Stimulated activated CD8-positive, alpha-beta memory T cell treated with anti-CD3 and anti-CD28 coated beads, Interleukin-2, amount 100 ng/mL, for 1 hour (primary cell): Measurements from ENCODE around the gene MCM3AP.
"Not testable (repeated sequence)": the region's sequence is repeated elsewhere in the genome, so short reads cannot be mapped to it uniquely, and the experiment has no call there.

Source experiments
- DNase-seq, 2 donors: peaks; one replicate each; pipeline ENCODE4 v3.0.0-alpha.2; 2020; ENCODE audit warnings: low read depth in 2 of 2

MCM3AP gene

GRCh38 chr21:46243960-46244361 is 41.5 kb downstream of the MCM3AP start:
- DNase-seq = no peak

- no peak for DNase-seq
Observed at GRCh38 chr21:46243325-46243724, 42.1 kb downstream of the MCM3AP start.

DNA sequence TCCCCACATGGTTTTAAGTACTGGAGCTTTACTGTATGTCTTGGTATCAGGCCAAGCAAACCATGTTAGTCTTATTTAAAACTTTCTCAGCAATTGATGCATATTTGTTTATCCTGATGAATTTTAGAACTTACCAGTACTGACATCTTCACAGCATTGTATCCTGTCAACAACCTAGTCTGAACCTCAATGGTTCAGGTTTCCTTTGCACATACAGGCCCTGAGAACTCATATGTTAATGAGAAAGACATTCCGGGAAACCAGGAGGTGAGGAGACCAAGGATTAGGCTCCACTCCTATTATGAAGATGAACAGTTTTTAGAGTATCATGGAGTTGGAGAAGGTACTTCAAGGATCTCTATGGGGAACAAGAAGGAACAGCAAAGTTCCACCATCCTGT is 43.8 kb downstream of the MCM3AP start:
- not testable (repeated sequence) for DNase-seq

DNA sequence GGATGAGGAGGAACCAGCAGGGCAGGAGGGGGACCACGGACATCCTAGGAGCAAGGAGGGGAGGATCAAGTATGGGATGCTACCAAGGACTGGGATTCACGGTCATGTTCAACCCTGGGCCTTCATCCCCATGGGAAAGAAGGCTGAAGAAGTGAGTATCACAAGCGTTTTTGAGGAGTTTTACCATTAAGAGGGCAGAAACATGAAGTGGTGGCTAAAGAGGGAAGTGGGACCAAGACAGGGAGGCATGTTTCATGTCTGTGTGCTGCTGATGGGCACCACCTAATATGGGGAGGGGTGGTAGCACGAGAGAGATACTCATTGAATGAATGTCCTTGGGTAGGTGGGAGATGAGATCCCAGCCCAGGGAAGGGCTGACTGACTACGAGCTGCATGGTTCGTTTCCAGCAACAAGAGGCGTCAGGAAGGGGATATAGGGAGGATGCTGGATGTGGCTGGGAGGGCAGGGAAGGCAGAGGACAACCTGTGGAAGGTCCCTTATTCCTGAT is 45.5 kb downstream of the MCM3AP start:
- DNase-seq = no peak

- no peak for DNase-seq
Observed at GRCh38 chr21:46237474-46237873, 47.9 kb downstream of the MCM3AP start.

- DNase-seq = no peak
Observed at GRCh38 chr21:46234436-46234950, 50.9 kb downstream of the MCM3AP start.

GRCh38 chr21:46229923-46230260 is 55.5 kb downstream of the MCM3AP start:
- DNase-seq = no peak

DNA sequence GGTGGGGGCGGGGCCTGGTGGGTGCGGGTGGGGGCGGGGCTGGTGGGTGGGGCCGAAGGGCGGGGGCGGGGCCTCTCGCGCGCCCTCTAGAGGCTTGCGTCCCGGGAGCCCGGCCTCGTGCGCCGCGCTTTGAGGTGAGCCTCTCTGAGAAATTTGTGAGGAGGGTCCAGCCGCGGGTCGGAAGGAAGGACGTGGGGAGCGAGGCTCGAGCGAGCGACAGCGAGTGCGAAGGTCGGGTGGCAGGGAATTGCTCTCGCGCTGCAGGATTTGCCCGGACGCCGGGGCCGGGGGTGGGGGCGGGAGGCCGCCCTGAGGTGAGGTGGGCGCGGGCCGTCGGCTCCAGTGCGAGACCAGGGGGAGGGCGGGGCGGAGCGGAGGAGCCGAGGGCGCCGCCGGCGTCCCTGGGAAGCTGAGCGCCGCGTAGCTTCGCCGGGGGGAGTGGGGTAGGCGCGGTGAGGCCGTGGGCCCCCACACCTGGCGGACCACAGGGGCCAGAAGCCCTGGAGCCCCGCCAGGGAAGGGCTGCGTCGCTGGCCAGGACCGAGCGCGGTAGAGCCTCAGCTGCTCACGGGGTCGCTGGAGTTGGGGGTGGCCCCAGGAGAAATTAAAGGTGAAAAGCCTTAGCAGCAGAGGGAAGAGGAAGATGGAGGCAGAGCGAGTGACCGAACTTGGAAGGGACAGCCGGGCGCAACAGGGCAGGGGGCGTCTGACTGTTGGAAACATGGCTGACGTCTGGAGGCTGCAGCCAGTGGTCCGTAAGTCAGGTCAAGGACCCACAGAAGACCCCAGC is 56.1 kb downstream of the MCM3AP start:
- DNase-seq = no peak

DNA sequence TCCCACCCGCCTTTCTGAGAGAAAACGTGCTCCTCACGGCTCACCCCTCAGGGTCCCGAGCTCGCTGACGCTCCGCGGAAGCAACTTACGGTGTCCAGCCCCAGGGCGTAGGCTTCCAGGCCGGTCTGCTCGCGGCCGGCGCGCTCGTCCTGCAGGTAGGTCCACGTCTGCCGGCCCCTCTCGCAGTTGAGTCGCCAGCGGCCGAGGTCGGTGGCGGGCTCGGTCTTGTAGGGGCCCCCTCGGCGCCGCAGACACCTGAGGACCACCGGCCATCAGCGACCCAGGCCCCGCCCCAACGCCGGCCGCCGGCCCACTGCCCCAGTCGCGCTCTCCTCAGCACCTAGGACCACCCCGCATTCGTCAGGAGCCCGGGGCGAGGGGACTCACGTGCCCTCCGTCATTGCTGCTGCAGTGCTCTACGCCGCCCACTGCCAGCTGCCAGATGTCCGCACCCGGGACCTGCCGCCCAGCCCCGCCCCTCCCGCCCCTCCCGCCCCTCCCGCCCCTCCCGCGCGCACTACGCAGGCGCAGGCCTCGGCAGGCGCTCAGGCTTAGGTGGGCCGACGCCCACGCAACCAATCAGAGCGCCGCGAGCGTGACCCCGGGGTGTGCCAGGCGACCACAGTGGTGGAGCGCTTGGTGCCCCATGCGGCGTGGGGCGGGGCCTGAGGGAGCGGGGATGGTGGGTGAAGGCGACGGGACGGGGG is 56.9 kb downstream of the MCM3AP start, which contains the start of gene LSS:
Gene LSS (minus strand): TSS at position 430 of the 707 bp plus-strand sequence. CDS start 29 bp downstream, at position 401.
- peak; percentile 93 to 98 for DNase-seq

GRCh38 chr21:46227811-46228344 is 57.5 kb downstream of the MCM3AP start:
- DNase-seq = no peak

- DNase-seq = no peak
Observed at GRCh38 chr21:46226920-46227599, 58.4 kb downstream of the MCM3AP start.

DNA sequence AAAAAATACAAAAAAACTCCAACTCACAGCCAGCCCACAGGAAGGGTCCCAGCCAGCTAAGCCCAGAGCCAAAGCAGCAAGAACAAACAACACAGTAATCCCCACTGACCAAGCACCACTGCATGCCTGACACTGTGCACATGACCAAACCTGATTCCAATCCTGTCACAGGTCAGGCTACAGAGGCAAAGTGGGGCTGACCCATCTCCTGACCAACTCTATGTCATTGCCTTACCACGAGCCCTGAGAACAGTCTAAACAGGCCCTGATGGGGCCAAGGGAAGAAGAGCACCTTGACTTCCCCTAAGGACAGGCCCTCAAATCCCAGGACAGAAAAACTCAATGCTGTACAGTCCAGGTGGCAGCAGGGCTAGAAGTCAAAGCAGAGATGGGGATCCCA is 59.3 kb downstream of the MCM3AP start:
- no peak for DNase-seq

GRCh38 chr21:46223661-46224060 is 61.8 kb downstream of the MCM3AP start:
- DNase-seq = not testable (repeated sequence)

DNA sequence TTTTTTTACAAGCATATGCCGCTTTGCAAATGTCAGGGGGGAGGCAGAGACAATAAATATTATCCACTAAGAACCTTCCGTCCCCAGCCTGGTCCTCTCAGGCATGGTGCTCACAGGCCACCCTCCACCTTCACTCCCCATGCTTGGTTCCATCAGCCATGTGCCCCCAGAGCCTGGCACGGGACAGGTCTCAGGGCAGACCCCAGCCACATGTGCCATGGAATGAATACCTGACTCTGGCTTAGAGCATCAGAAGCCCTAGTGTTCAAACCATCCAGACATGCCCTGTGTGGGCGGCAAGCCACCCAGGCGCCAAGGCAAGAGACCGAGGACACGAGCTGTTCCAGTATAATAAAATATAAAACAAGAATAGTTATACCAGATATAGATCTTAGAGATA is 62.2 kb downstream of the MCM3AP start:
- no peak for DNase-seq

- DNase-seq = no peak
Observed at GRCh38 chr21:46222436-46223116, 62.8 kb downstream of the MCM3AP start.

DNA sequence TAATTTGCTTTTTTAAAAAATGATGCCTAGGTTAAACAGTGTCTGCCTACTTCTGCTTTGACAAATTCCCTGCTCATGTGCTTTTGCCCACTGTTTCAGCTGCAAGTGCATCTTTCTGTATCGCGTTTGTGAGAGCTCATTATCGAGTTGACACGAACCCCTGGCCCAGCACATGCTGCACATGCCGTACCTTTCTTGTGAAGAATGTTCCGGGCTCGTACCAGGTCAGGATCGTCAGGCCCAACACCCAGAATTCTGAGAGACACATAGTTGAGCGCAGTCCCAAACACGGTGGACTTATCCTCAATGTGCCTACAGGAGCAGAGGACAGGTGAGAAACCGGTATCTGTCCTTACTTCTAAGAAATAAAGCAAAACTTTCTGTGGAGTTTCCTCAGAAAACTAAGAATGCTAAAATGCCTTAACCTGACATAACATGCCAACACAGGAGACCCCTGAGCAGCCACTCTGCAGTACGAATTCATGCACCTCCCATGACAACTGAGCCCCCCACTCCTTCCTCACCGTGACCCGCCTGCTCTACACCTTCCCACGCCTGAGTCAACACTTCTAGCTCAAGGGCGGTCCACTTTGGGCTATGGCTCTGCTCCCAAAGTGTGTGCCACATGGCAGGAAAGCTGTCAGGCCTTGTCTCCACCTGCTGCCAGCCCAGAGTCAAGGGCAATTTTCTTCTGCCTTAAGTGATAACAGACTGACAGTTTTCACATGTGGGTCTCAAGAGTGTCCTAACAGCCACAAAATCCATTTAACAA is 63.6 kb downstream of the MCM3AP start:
- DNase-seq = no peak

GRCh38 chr21:46220847-46221246 is 64.6 kb downstream of the MCM3AP start:
- no peak for DNase-seq

DNA sequence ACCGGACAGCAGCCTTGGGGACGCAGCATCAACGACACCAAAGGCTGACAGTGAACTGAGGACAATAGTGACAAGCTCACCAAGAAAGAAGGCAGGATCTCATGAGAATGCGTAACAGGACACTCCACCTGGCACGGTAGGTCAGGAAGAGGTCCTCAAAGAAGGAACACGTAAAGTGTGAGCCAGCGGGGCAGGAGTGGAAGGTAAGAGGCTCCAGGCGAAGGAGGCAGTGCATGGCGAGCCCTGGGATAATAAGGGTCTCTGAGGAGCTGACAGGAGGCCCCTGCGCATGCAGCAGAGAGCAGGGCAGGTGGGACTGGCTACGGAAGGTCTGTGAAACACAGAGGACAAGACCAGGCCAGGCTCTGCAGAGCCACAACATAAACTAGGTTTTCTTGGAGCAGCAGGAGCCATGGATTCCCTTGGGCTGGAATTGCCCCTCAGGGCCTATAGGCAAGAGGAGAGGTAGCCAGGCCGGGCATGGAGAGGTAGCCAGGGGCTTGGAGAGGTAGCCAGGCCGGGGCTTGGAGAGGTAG is 65.1 kb downstream of the MCM3AP start:
- DNase-seq = no peak

DNA sequence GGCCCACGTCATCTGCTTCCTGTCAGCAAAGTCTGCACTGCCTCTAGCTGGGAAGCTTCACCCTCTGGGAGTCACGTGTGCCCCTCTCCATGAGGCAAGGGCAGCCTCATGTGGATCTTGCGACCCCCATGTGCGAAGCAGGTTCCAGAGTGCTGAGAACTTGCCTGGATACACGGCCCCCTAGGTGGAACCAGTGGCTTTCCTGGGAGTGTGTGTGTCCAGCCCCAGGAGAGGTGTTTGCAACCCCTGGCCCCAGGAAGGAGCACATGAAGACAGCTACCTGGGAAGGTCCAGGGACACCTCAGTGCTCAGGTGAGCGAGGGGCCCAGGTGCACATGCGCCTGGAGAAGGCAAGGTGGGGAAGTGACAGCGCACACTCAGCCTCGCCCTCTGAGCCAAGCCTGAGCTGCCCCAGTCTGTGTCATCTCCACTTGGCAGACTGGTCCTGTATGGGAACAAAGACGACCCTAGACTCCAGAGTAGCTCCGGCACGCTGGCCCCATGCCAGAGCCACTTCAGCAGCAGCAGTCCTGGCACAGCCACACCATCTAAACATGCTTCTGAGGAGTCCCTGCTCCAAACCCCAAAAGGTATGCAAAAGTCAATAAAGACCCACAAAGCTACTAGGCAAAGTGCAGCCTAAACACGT is 65.7 kb downstream of the MCM3AP start:
- no peak for DNase-seq
